Measurements from ENCODE around the gene DMD. TPM values are rescaled to one million over a fixed set of nuclear protein-coding genes. Genes with fewer than 3 reads are reported as not detected.
A peak's percentile ranks its signal among the peaks of the same experiment; 100 is the strongest.

DMD gene
- total RNA-seq, 1 donor from 2014 or later = 22.2 TPM

DNA sequence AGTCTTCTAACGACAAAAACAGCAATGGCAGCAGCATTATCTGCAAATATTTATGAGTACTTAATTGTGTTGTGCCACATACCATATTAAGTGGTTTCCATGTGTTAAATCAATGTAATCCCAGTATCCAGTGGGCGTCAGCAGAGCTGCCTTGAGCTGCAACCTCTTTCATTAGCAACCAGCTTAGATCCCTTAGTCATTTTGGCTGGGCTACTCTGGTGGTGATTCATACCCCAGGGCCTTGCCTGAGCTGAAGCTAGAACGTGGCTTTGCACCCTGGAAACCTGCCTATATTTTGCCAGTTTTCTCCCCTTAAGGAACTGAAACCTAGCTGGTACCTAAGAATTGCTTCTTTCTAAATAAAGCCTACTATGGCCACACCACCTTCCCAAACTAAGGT lies 1665.2 kb downstream of the DMD start:
- H3K4me1 ChIP-seq (ENCODE audit: insufficient read depth, low read length) = peaks cover 8% of the 10 kb centered on the region
- Mint-ChIP-seq H3K4me1 (ENCODE audit: low read depth, unreplicated experiment) (peaks cover 16% of the 10 kb centered on the region), H3K4me3 (ENCODE audit: unreplicated experiment) (no peak overlapping the region), H3K36me3 (ENCODE audit: low read depth, unreplicated experiment) (no peaks in the 10 kb centered on the region), H3K9me3 (ENCODE audit: unreplicated experiment) (peaks cover 5% of the 10 kb centered on the region), H3K27me3 (ENCODE audit: low read depth, unreplicated experiment) (no peaks in the 10 kb centered on the region), H3K27ac (ENCODE audit: unreplicated experiment) (peak overlapping the region; percentile 90)
- H3K27me3 ChIP-seq (ENCODE audit: insufficient read depth, low read length) = no peaks in the 10 kb centered on the region
- no peaks in the 10 kb centered on the region for H3K79me2 ChIP-seq (ENCODE audit: insufficient read depth, low read length)
- H3K36me3 ChIP-seq (ENCODE audit: insufficient read depth, low read length) = no peaks in the 10 kb centered on the region
- peak; percentile 92 for FAIRE-seq
- H3K9me3 ChIP-seq (ENCODE audit: insufficient read depth, low read depth, low read length) = no peaks in the 10 kb centered on the region
- no peaks in the 10 kb centered on the region for H4K20me1 ChIP-seq (ENCODE audit: insufficient read depth, low read length)
- H3K9ac ChIP-seq (ENCODE audit: low read length) = peak overlapping the region; percentile 45
- H3K4me3 ChIP-seq (ENCODE audit: insufficient read depth, low read depth, low read length) = no peak overlapping the region
- DNase-seq (ENCODE audit: low read depth) = peak; percentile 88
- TF ChIP-seq CTCF (IDR thresholded peaks at IDR 0.05; ENCODE audit: insufficient read depth, low read depth, low read length) (no peak), EZH2 (IDR thresholded peaks at IDR 0.05; ENCODE audit: insufficient read depth, low read length) (no peak)
- peak overlapping the region; percentile 75 for H3K4me2 ChIP-seq (ENCODE audit: low read length)
- peak overlapping the region; percentile 81 for H3K27ac ChIP-seq (ENCODE audit: low read depth, low read length)
- H2AFZ ChIP-seq (ENCODE audit: low read depth, low read length) = peak overlapping the region; percentile 51

DNA sequence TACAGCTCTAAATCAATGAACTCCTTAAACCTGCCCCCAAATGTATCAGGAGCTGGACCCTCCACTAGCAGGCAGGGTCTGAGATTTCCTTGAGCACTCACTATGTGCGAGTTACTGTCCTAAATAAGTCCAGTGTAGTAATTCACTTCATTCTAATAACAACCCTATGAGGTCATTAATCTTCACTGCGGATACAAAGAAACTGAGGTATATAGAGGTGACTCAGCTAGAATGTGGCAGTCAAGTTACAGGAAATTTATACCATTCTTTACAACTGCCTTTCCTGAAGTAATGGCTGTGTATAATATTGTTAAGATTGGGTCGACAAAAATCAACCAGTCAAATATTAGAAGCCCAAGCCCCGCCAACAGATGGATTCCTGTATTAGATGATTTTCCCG lies 1665.6 kb downstream of the DMD start:
- Histone ChIP-seq H3K4me3 (ENCODE audit: insufficient read depth, low read depth, low read length) (no peak overlapping the region), H3K9ac (ENCODE audit: low read length) (peak overlapping the region; percentile 45), H3K36me3 (ENCODE audit: insufficient read depth, low read length) (no peaks in the 10 kb centered on the region), H3K27me3 (ENCODE audit: insufficient read depth, low read length) (no peaks in the 10 kb centered on the region), H3K9me3 (ENCODE audit: insufficient read depth, low read depth, low read length) (no peaks in the 10 kb centered on the region), H3K79me2 (ENCODE audit: insufficient read depth, low read length) (no peaks in the 10 kb centered on the region), H3K4me2 (ENCODE audit: low read length) (peak overlapping the region; percentile 75), H4K20me1 (ENCODE audit: insufficient read depth, low read length) (no peaks in the 10 kb centered on the region), H3K27ac (ENCODE audit: low read depth, low read length) (peak overlapping the region; percentile 81), H3K4me1 (ENCODE audit: insufficient read depth, low read length) (peaks cover 8% of the 10 kb centered on the region), H2AFZ (ENCODE audit: low read depth, low read length) (peak overlapping the region; percentile 16)
- H3K27ac Mint-ChIP-seq (ENCODE audit: unreplicated experiment) = peak overlapping the region; percentile 90
- H3K36me3 Mint-ChIP-seq (ENCODE audit: low read depth, unreplicated experiment) = no peaks in the 10 kb centered on the region
- peaks cover 16% of the 10 kb centered on the region for H3K4me1 Mint-ChIP-seq (ENCODE audit: low read depth, unreplicated experiment)
- DNase-seq (ENCODE audit: low read depth) = peak; percentile 65
- FAIRE-seq = peak; percentile 91
- H3K9me3 Mint-ChIP-seq (ENCODE audit: unreplicated experiment) = peaks cover 5% of the 10 kb centered on the region
- H3K4me3 Mint-ChIP-seq (ENCODE audit: unreplicated experiment) = no peak overlapping the region
- TF ChIP-seq CTCF (IDR thresholded peaks at IDR 0.05; ENCODE audit: insufficient read depth, low read depth, low read length) (no peak), EZH2 (IDR thresholded peaks at IDR 0.05; ENCODE audit: insufficient read depth, low read length) (no peak)
- H3K27me3 Mint-ChIP-seq (ENCODE audit: low read depth, unreplicated experiment) = no peaks in the 10 kb centered on the region

DNA sequence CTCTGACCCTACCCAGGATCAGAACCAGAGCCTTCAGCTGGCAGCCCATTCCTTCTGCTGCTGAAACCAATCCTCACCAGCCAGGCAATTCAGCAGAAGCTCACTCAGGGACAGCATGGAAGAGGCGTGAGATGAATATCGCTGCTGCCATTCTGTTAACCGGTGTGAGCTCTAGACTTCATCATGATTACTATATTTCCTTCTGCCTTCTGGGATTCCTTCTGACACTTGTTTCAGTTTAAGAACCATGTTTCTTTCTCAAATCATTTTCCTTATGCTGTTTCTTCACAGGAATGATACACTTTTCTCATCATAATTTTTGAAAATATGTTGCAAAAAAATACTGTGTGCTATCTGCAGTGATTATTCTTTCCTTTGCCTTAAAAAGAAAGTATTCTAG lies 1666.2 kb downstream of the DMD start:
- Histone ChIP-seq H3K27ac (ENCODE audit: low read depth, low read length) (peak overlapping the region; percentile 81), H3K36me3 (ENCODE audit: insufficient read depth, low read length) (no peaks in the 10 kb centered on the region), H3K4me2 (ENCODE audit: low read length) (peak overlapping the region; percentile 75), H3K79me2 (ENCODE audit: insufficient read depth, low read length) (no peaks in the 10 kb centered on the region), H3K9me3 (ENCODE audit: insufficient read depth, low read depth, low read length) (no peaks in the 10 kb centered on the region), H3K27me3 (ENCODE audit: insufficient read depth, low read length) (no peaks in the 10 kb centered on the region), H4K20me1 (ENCODE audit: insufficient read depth, low read length) (no peaks in the 10 kb centered on the region), H3K9ac (ENCODE audit: low read length) (peak overlapping the region; percentile 45), H3K4me3 (ENCODE audit: insufficient read depth, low read depth, low read length) (no peak overlapping the region), H3K4me1 (ENCODE audit: insufficient read depth, low read length) (peaks cover 8% of the 10 kb centered on the region), H2AFZ (ENCODE audit: low read depth, low read length) (no peak overlapping the region)
- H3K4me3 Mint-ChIP-seq (ENCODE audit: unreplicated experiment) = no peak overlapping the region
- peaks cover 5% of the 10 kb centered on the region for H3K9me3 Mint-ChIP-seq (ENCODE audit: unreplicated experiment)
- H3K27me3 Mint-ChIP-seq (ENCODE audit: low read depth, unreplicated experiment) = no peaks in the 10 kb centered on the region
- DNase-seq (ENCODE audit: low read depth) (no peak), FAIRE-seq (peak; percentile 29)
- no peaks in the 10 kb centered on the region for H3K36me3 Mint-ChIP-seq (ENCODE audit: low read depth, unreplicated experiment)
- peak overlapping the region; percentile 90 for H3K27ac Mint-ChIP-seq (ENCODE audit: unreplicated experiment)
- H3K4me1 Mint-ChIP-seq (ENCODE audit: low read depth, unreplicated experiment) = peaks cover 16% of the 10 kb centered on the region
- no peak for TF ChIP-seq CTCF (IDR thresholded peaks at IDR 0.05; ENCODE audit: insufficient read depth, low read depth, low read length)
- no peak for TF ChIP-seq EZH2 (IDR thresholded peaks at IDR 0.05; ENCODE audit: insufficient read depth, low read length)

All from astrocyte (in vitro differentiated cells and primary cell).